SH-SY5Y (cell line): ENCODE results near the gene ASCC1.

Source experiments
- GATA2 ChIP-seq: IDR thresholded peaks from 2 replicates; pipeline ENCODE4 v1.6.1; 2011; ENCODE audit warnings: mild to moderate bottlenecking, low read depth, low read length
- GATA3 ChIP-seq: IDR thresholded peaks from 2 replicates; pipeline ENCODE4 v1.6.1; 2011; ENCODE audit warnings: low read depth, mild to moderate bottlenecking, low read length, moderate library complexity

GRCh38 chr10:72239409-72239808, 23.3 kb upstream of the ASCC1 start:
- TF ChIP-seq GATA3, result no peak
- no peak for TF ChIP-seq GATA2
